ENCODE data around the gene BABAM2. TPM values are rescaled to one million over a fixed set of nuclear protein-coding genes. Genes with fewer than 3 reads are reported as not detected.

The BABAM2 gene
- total and polyA plus RNA-seq, 2 of the 4 experiments (the other 2 are of a cell fraction) = 20.9 to 23.1 TPM

- no peak overlapping the region for H2AK9ac ChIP-seq (replicated peaks; ENCODE audit: low read depth, low read length, poor library complexity)
- no peak for ATAC-seq (ENCODE audit: low read depth)
- no peaks in the 10 kb centered on the region; the same call in 1 of the 2 replicates for H3K9me1 ChIP-seq (ENCODE audit: insufficient read depth, low read length)
- H3K9ac ChIP-seq (ENCODE audit: low read depth, low read length) = no peak overlapping the region
- no peaks in the 10 kb centered on the region for H3K79me1 ChIP-seq (ENCODE audit: low read depth in 1 of 2, low read length in 2 of 2)
- no peak overlapping the region for H2AFZ ChIP-seq (replicated peaks; ENCODE audit: low read length, poor library complexity)
- H3K4me3 ChIP-seq (ENCODE audit: insufficient read depth, low read depth, low read length) = no peak overlapping the region
- BruUV-seq (replicated peaks) = no TSS peak
- intact Hi-C loops (cut with micrococcal nuclease) = no loop called here
- no CpG with 5 or more reads among the region's 10 CpGs for WGBS, 2 experiments (ENCODE audit: extremely low coverage in 2 of 2, insufficient read length in 1 of 2)
- no peak for DNase-seq
- no peak overlapping the region for H3K56ac ChIP-seq (ENCODE audit: extremely low read depth, insufficient read depth, low read length)
- H2BK120ac ChIP-seq (ENCODE audit: low read depth, low read length) = no peak overlapping the region
- H3K4ac ChIP-seq (ENCODE audit: low read depth, low read length) = no peak overlapping the region
- TF ChIP-seq CEBPB (IDR thresholded peaks at IDR 0.05; ENCODE audit: low read depth, low read length) (no peak), POLR2A (IDR thresholded peaks at IDR 0.05; ENCODE audit: low read depth, low read length) (no peak), RCOR1 (IDR thresholded peaks at IDR 0.05; ENCODE audit: insufficient replicate concordance, low read length) (no peak), CTCF (conservative IDR thresholded peaks at IDR 0.05; ENCODE audit: low read depth, low read length) (no peak), MAZ (IDR thresholded peaks at IDR 0.05; ENCODE audit: borderline replicate concordance, low read depth, low read length) (no peak), RAD21 (IDR thresholded peaks at IDR 0.05; ENCODE audit: low read length) (no peak), ELK1 (IDR thresholded peaks at IDR 0.05; ENCODE audit: borderline replicate concordance, low read depth, low read length) (no peak), SMC3 (IDR thresholded peaks at IDR 0.05; ENCODE audit: low read depth, low read length) (no peak), FOS (IDR thresholded peaks at IDR 0.05; ENCODE audit: low read depth, low read length) (no peak), RFX5 (IDR thresholded peaks at IDR 0.05; ENCODE audit: low read depth, low read length) (no peak), NFE2L2 (IDR thresholded peaks at IDR 0.05; ENCODE audit: low read depth, low read length) (no peak), CHD1 (IDR thresholded peaks at IDR 0.05; ENCODE audit: low read depth, low read length) (no peak), BHLHE40 (IDR thresholded peaks at IDR 0.05; ENCODE audit: low read depth, low read length) (no peak), MAFK (IDR thresholded peaks at IDR 0.05; ENCODE audit: low read depth, low read length) (no peak), USF2 (IDR thresholded peaks at IDR 0.05; ENCODE audit: low read depth, low read length) (no peak), MXI1 (IDR thresholded peaks at IDR 0.05; ENCODE audit: borderline replicate concordance, low read depth, low read length) (no peak)
- H4K5ac ChIP-seq (ENCODE audit: low read depth, low read length) = no peak overlapping the region
- H3K4me1 ChIP-seq (ENCODE audit: control insufficient read depth, insufficient read depth, low read length) = peaks cover 3% of the 10 kb centered on the region; the same call in 1 of the 2 replicates
- H2AK5ac ChIP-seq (ENCODE audit: low read depth, low read length) = no peak overlapping the region
- H4K91ac ChIP-seq (ENCODE audit: insufficient read depth, low read depth, low read length) = no peak overlapping the region
- H3K14ac ChIP-seq (replicated peaks; ENCODE audit: low read depth, low read length) = no peak overlapping the region
- H3K23ac ChIP-seq (ENCODE audit: low read depth, low read length) = no peak overlapping the region
- H4K8ac ChIP-seq (ENCODE audit: low read depth in 2 of 2, low read length in 2 of 2) = no peak overlapping the region
- H3K9me3 ChIP-seq (ENCODE audit: control insufficient read depth, insufficient read depth, low read length) = no peaks in the 10 kb centered on the region
- dilution Hi-C loops (cut with HindIII; ENCODE audit: low sequenced_read_pairs, unreplicated experiment) = no loop called here
- H3K18ac ChIP-seq (ENCODE audit: low read depth, low read length) = no peak overlapping the region
- H3K27me3 ChIP-seq (ENCODE audit: control insufficient read depth, insufficient read depth, low read length) = no peaks in the 10 kb centered on the region; the same call in 1 of the 2 replicates
- H4K20me1 ChIP-seq (ENCODE audit: insufficient read depth, low read length) = no peaks in the 10 kb centered on the region
- no peak overlapping the region for H2BK20ac ChIP-seq (ENCODE audit: low read depth, low read length)
- ChIA-PET CTCF (no interaction called here), POLR2A (ENCODE audit: unreplicated experiment) (no interaction called here)
- in situ Hi-C loops (cut with MboI; ENCODE audit: low sequenced_read_pairs) = no loop called here
- no peak overlapping the region for H2BK5ac ChIP-seq (ENCODE audit: low read depth, low read length, poor library complexity, severe bottlenecking)
- H3K36me3 ChIP-seq (ENCODE audit: control insufficient read depth, insufficient read depth, low read length) = no peaks in the 10 kb centered on the region
- H2BK15ac ChIP-seq (ENCODE audit: low read depth, low read length) = no peak overlapping the region
- no peak overlapping the region for H3K4me2 ChIP-seq (ENCODE audit: low read depth, low read length)
- no peak overlapping the region for H3K27ac ChIP-seq (ENCODE audit: insufficient read depth, low read length)
Observed at GRCh38 chr2:28366149-28366495, 475.6 kb downstream of the BABAM2 start.
